WTC11 (cell line): ENCODE measurements around the gene F10. TPM values are rescaled to one million over a fixed set of nuclear protein-coding genes. Genes with fewer than 3 reads are reported as not detected.

Experiments
- ATAC-seq: fragments of 200-7000 bp; cut with Tn5 transposase; 2 replicates; pipeline ENCODE4 v1.10.0; 2021; ENCODE audit warnings: mild to moderate bottlenecking, moderate library complexity
- CTCF ChIA-PET: fragments of 300-600 bp; sonication (Branson Sonifier 250); formaldehyde crosslinking; loops from one replicate; lab custom pipeline; 2021; ENCODE audit warnings: antibody characterized with exemption; lab: Charles Lee
- POLR2A ChIA-PET: fragments of 350-600 bp; sonication (Branson Sonifier 250); formaldehyde crosslinking; loops from one replicate; lab custom pipeline; 2021; ENCODE audit warnings: antibody characterized with exemption; lab: Charles Lee
- DNase-seq: peaks from one replicate; pipeline ENCODE4 v3.0.0; 2021; ENCODE audit warnings: low spot score
- H3K27ac Mint-ChIP-seq: 2 replicates; pipeline ENCODE4 v1.8.0; 2021; ENCODE audit warnings: mixed read lengths
- H3K27me3 Mint-ChIP-seq: 2 replicates; pipeline ENCODE4 v1.8.0; 2021; ENCODE audit warnings: low read depth, mild to moderate bottlenecking, moderate library complexity, mixed read lengths
- H3K36me3 Mint-ChIP-seq: 2 replicates; pipeline ENCODE4 v1.8.0; 2021; ENCODE audit warnings: mixed read lengths
- H3K4me1 Mint-ChIP-seq: 2 replicates; pipeline ENCODE4 v1.8.0; 2022; ENCODE audit warnings: mixed read lengths
- H3K4me3 Mint-ChIP-seq: 2 replicates; pipeline ENCODE4 v1.8.0; 2021; ENCODE audit warnings: mild to moderate bottlenecking, moderate library complexity, mixed read lengths
- H3K9me3 Mint-ChIP-seq: 2 replicates; pipeline ENCODE4 v1.8.0; 2021; ENCODE audit warnings: mixed read lengths
- AFF4 ChIP-seq: sonication (generic); formaldehyde crosslinking; IDR thresholded peaks from 2 replicates; pipeline ENCODE4 v1.8.1; 2023; ENCODE audit warnings: mild to moderate bottlenecking, missing genetic modification reagents, borderline replicate concordance
- ATF2 ChIP-seq: sonication (generic); formaldehyde crosslinking; IDR thresholded peaks from 2 replicates; pipeline ENCODE4 v1.8.1; 2022; ENCODE audit warnings: low read depth, missing genetic modification reagents, borderline replicate concordance
- CBFB ChIP-seq: sonication (generic); formaldehyde crosslinking; IDR thresholded peaks from 2 replicates; pipeline ENCODE4 v1.8.1; 2022; ENCODE audit warnings: mild to moderate bottlenecking, low read depth, missing genetic modification reagents
- CTCF ChIP-seq: fragments of 200-600 bp; IDR thresholded peaks from 2 replicates; pipeline ENCODE4 v1.8.0; 2022; ENCODE audit warnings: antibody characterized with exemption
- ELF4 ChIP-seq: sonication (generic); formaldehyde crosslinking; IDR thresholded peaks from 2 replicates; pipeline ENCODE4 v1.8.1; 2022; ENCODE audit warnings: low read depth, mild to moderate bottlenecking, moderate library complexity, missing genetic modification reagents
- ESRRA ChIP-seq: sonication (generic); formaldehyde crosslinking; IDR thresholded peaks from 2 replicates; pipeline ENCODE4 v1.8.1; 2022; ENCODE audit warnings: mild to moderate bottlenecking, missing genetic modification reagents, borderline replicate concordance
- ETV6 ChIP-seq: sonication (generic); formaldehyde crosslinking; IDR thresholded peaks from 2 replicates; pipeline ENCODE4 v1.8.1; 2022; ENCODE audit warnings: mild to moderate bottlenecking, missing genetic modification reagents
- FOXJ3 ChIP-seq: sonication (generic); formaldehyde crosslinking; IDR thresholded peaks from 2 replicates; pipeline ENCODE4 v1.9.0; 2021; ENCODE audit warnings: missing genetic modification reagents, mild to moderate bottlenecking, borderline replicate concordance
- IRF1 ChIP-seq: sonication (generic); formaldehyde crosslinking; IDR thresholded peaks from 2 replicates; pipeline ENCODE4 v1.8.0; 2023; ENCODE audit warnings: missing genetic modification reagents
- NFE2L1 ChIP-seq: sonication (generic); formaldehyde crosslinking; IDR thresholded peaks from 2 replicates; pipeline ENCODE4 v1.8.1; 2023; ENCODE audit warnings: missing genetic modification reagents
- PRDM15 ChIP-seq: sonication (generic); formaldehyde crosslinking; IDR thresholded peaks from 2 replicates; pipeline ENCODE4 v1.8.0; 2022; ENCODE audit warnings: missing genetic modification reagents
- PRRX2 ChIP-seq: fragments of 250-450 bp; sonication (Bioruptor Pico); IDR thresholded peaks from 2 replicates; pipeline ENCODE4 v1.8.0; 2021; ENCODE audit warnings: mild to moderate bottlenecking
- SMAD3 ChIP-seq: sonication (generic); formaldehyde crosslinking; IDR thresholded peaks from 2 replicates; pipeline ENCODE4 v1.8.0; 2022; ENCODE audit warnings: missing genetic modification reagents, mild to moderate bottlenecking, borderline replicate concordance
- SP1 ChIP-seq: sonication (generic); formaldehyde crosslinking; conservative IDR thresholded peaks from 2 replicates; pipeline ENCODE4 v1.8.1; 2022; ENCODE audit warnings: missing genetic modification reagents
- TEAD4 ChIP-seq: sonication (generic); formaldehyde crosslinking; IDR thresholded peaks from 2 replicates; pipeline ENCODE4 v1.8.0; 2022; ENCODE audit warnings: mild to moderate bottlenecking, missing genetic modification reagents
- USF2 ChIP-seq: sonication (generic); formaldehyde crosslinking; IDR thresholded peaks from 2 replicates; pipeline ENCODE4 v1.8.1; 2023; ENCODE audit warnings: mild to moderate bottlenecking, missing genetic modification reagents, moderate library complexity
- ZNF416 ChIP-seq: fragments of 250-450 bp; sonication (Bioruptor Pico); IDR thresholded peaks from 2 replicates; pipeline ENCODE4 v1.9.0; 2021; ENCODE audit warnings: mild to moderate bottlenecking, inconsistent platforms
- total RNA-seq: library from RNA; stranded (reverse); gene quantifications from 3 replicates; pipeline ENCODE4 v1.2.3, GENCODE V29; 2021

F10 gene
- total RNA-seq, 1 experiment from 2014 or later: 0.87 TPM

GRCh38 chr13:113103646-113104045, 19.0 kb upstream of the F10 start:
- no peak for TF ChIP-seq CBFB (CRISPR knock-in tag)
- ChIA-PET CTCF (interaction anchor here (0.6 to 1.5 kb wide), 2 partner anchors 74 to 166 kb away, joined by 4 to 6 read pairs; no protein-coding TSS in a partner anchor), POLR2A (interaction anchor here (1.0 kb wide), 1 partner anchor 25 kb away, joined by 3 read pairs; no protein-coding TSS in a partner anchor)
- DNase-seq (no peak), ATAC-seq (no peak)
- H3K36me3 Mint-ChIP-seq: no peaks in the 10 kb centered on the region
- peaks cover 4% of the 10 kb centered on the region for H3K27me3 Mint-ChIP-seq
- H3K27ac Mint-ChIP-seq: no peak overlapping the region
- H3K4me3 Mint-ChIP-seq: no peak overlapping the region
- H3K9me3 Mint-ChIP-seq: no peaks in the 10 kb centered on the region
- H3K4me1 Mint-ChIP-seq: peaks cover 14% of the 10 kb centered on the region

- no peak for ATAC-seq
- H3K4me1 Mint-ChIP-seq: peaks cover 11% of the 10 kb centered on the region
- no peak within 1 kb of the TSS for H3K4me3 Mint-ChIP-seq
- H3K27ac Mint-ChIP-seq: no peak within 1 kb of the TSS
- CTCF ChIA-PET: interaction anchor here (1.2 kb wide), 1 partner anchor 15 kb away, joined by 3 read pairs; no protein-coding TSS in a partner anchor
- POLR2A ChIA-PET: interaction anchor here (0.8 kb wide), 1 partner anchor 15 kb away, joined by 3 read pairs; no protein-coding TSS in a partner anchor
- no peaks in the 10 kb centered on the region for H3K9me3 Mint-ChIP-seq
- peaks cover 15% of the 10 kb centered on the region for H3K27me3 Mint-ChIP-seq
- no peak for DNase-seq
- no peaks in the 10 kb centered on the region for H3K36me3 Mint-ChIP-seq
- TF ChIP-seq ELF4 (CRISPR knock-in tag): no peak
- TF ChIP-seq PRDM15 (CRISPR knock-in tag): no peak
- no peak for TF ChIP-seq ZNF416 (CRISPR knock-in tag)
- no peak for TF ChIP-seq NFE2L1 (CRISPR knock-in tag)
- TF ChIP-seq TEAD4 (CRISPR knock-in tag): no peak
- TF ChIP-seq SMAD3 (CRISPR knock-in tag): no peak
- TF ChIP-seq ETV6 (CRISPR knock-in tag): no peak
- TF ChIP-seq AFF4: no peak
- no peak for TF ChIP-seq IRF1 (CRISPR knock-in tag)
- no peak for TF ChIP-seq CTCF
- no peak for TF ChIP-seq ESRRA (CRISPR knock-in tag)
- no peak for TF ChIP-seq ATF2
- no peak for TF ChIP-seq PRRX2
- no peak for TF ChIP-seq FOXJ3 (CRISPR knock-in tag)
- TF ChIP-seq SP1 (CRISPR knock-in tag): no peak
- TF ChIP-seq USF2 (CRISPR knock-in tag): peak; percentile 60
These were observed 17.3 kb upstream of the F10 start, which contains the start of gene F7 for GRCh38 chr13:113105032-113105920. F7 (plus strand) TSS chr13:113105791; CDS start chr13:113105842, 51 bp downstream.
